Natural killer cell treated with Interleukin-12 subunit alpha and Interleukin-12 subunit beta and Interleukin-15 and Interleukin-18, amount 100 ng/mL, for 72 hours (primary cell): ENCODE data around the gene GAL3ST2. TPM values are rescaled to one million over a fixed set of nuclear protein-coding genes. Genes with fewer than 3 reads are reported as not detected.
"Not testable (repeated sequence)": the region's sequence is repeated elsewhere in the genome, so short reads cannot be mapped to it uniquely, and the experiment has no call there.

Experiments
- ATAC-seq, 2 donors: fragments of 150-1000 bp; cut with Tn5 transposase in 1 of 2; sonication (Bioruptor Pico), chemical (Tn5 transposase) in 1 of 2; 2 replicates each; pipeline ENCODE4 v1.10.0; 2021
- DNase-seq: peaks from one replicate; pipeline ENCODE4 v3.0.0; 2022; ENCODE audit warnings: low spot score
- H3K27ac Mint-ChIP-seq, 2 donors: 1 replicate in 1 of 2; 2 replicates in 1 of 2; pipeline ENCODE4 v1.8.0; 2022; ENCODE audit warnings: mixed read lengths in 2 of 2, mild to moderate bottlenecking in 1 of 2, moderate library complexity in 1 of 2
- H3K27me3 Mint-ChIP-seq, 2 donors: 1 replicate in 1 of 2; 2 replicates in 1 of 2; pipeline ENCODE4 v1.8.0; 2022; ENCODE audit warnings: mixed read lengths in 2 of 2
- H3K36me3 Mint-ChIP-seq: one replicate; pipeline ENCODE4 v1.8.0; 2022; ENCODE audit warnings: mixed read lengths
- H3K4me1 Mint-ChIP-seq, 2 donors: 1 replicate in 1 of 2; 2 replicates in 1 of 2; pipeline ENCODE4 v1.8.0; 2022; ENCODE audit warnings: low read depth in 2 of 2, mixed read lengths in 2 of 2, mild to moderate bottlenecking in 1 of 2
- H3K4me3 Mint-ChIP-seq: one replicate; pipeline ENCODE4 v1.8.0; 2022; ENCODE audit warnings: mixed read lengths
- H3K9me3 Mint-ChIP-seq: 2 replicates; pipeline ENCODE4 v1.8.0; 2022; ENCODE audit warnings: mixed read lengths
- total RNA-seq, 2 donors: library from RNA; stranded (reverse); gene quantifications; one replicate each; pipeline ENCODE4 v1.2.3, GENCODE V29; 2022

The GAL3ST2 gene
- 1 to 10 TPM in 1 of 2 donors, under 1 TPM in 1; 0.83 to 2.8 TPM for total RNA-seq

DNA sequence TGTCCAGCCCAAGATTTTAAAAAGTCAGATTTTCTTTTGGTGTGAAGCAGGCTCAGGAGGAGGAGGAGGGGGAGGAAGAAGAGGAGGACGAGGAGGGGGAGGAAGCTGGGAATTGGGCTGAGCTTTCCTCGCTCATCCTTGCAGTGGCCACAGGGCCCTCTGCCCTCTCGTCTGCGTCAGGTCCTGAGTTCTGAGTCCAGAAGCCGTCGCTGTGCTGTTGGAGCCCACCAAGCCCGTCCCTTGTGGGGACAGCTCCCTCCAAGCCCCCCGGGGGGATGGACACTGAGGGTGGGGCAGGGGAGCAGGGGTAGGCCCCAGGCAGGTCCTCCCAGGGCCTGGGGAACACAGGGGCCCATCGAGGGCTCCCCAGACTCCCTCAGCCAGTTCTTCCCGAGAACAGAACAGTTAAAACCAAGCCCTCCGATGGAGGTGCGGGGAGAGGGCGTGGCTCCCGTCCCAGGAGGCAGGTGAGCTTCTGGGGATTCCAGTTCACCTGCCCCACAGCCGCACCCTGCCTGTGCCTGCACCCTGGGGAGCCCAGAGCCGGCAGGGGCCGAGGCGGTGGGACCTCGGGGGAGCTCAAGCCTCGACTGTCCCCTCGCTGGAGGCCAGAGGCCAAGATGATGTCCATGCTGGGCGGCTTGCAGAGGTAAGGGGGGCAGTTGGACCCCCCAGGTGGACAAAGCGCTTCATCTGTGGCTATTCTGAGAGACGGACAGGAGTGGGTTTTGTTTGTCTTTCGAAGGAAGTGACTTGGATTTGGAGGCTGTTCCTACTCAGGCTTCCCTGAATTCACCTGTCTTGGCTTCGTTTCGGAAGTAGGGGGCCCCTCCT lies at the start of gene GAL3ST2:
TSS of gene GAL3ST2 (plus strand) at position 487 of the 834 bp plus-strand sequence. CDS start at position 621, 134 bp downstream.
- H3K36me3 Mint-ChIP-seq = no peaks in the 10 kb centered on the region
- H3K4me1 Mint-ChIP-seq = peaks cover 7 to 13% of the 10 kb centered on the region in 2 donors
- no peaks in the 10 kb centered on the region for H3K27me3 Mint-ChIP-seq
- H3K27ac Mint-ChIP-seq = no peak within 1 kb of the TSS
- H3K4me3 Mint-ChIP-seq = no peak within 1 kb of the TSS
- ATAC-seq (no peak), DNase-seq (no peak)
- H3K9me3 Mint-ChIP-seq = no peaks in the 10 kb centered on the region

DNA sequence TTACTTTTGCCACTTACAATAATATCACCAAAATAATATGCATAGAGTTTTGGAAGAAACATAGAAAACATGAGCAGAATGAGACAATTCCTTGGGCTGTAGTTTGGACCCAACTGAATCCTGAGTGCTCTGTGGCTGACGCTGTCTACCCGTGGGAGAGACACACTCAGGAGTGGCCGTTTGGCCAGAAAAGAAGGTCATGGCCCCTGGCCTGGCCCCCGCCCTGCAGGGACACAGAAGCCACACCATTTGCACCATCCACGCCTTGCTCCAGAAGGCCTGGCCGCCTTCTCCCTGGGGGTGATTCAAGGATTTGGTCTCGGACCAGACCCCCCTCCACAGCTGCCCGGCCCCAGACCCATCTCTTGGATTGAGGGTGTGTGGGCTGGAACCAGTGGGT lies 48.6 kb upstream of the GAL3ST2 start:
- Mint-ChIP-seq H3K36me3 (no peaks in the 10 kb centered on the region), H3K27me3 (no peaks in the 10 kb centered on the region), H3K27ac (no peak overlapping the region), H3K9me3 (no peaks in the 10 kb centered on the region), H3K4me3 (no peak overlapping the region), H3K4me1 (peaks cover 27 to 28% of the 10 kb centered on the region in 2 donors)
- DNase-seq (no peak), ATAC-seq (no peak)

GRCh38 chr2:241728627-241729026 lies 48.0 kb upstream of the GAL3ST2 start:
- Mint-ChIP-seq H3K4me1 (peaks cover 29 to 31% of the 10 kb centered on the region in 2 donors), H3K27ac (no peak overlapping the region), H3K4me3 (no peak overlapping the region), H3K36me3 (no peaks in the 10 kb centered on the region), H3K9me3 (no peaks in the 10 kb centered on the region), H3K27me3 (no peaks in the 10 kb centered on the region)
- DNase-seq (no peak), ATAC-seq (no peak)

DNA sequence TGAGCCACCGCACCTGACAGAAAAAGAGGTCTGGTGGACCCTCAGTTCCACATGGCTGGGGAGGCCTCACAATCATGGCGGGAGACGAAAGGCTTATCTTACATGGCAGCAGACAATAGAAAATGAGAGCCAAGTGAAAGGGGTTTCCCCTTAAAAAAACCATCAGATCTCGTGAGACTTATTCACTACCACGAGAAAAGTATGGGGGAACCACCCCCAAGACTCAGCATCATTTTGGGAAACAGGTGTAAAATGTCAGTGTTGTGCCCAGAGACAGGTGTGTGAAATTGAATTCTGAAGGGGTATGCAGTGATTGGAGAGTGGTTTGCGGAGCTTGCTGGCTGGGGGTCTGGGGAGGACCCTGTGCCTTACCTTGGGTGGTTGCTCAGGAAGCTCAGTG lies 46.8 kb upstream of the GAL3ST2 start:
- peaks cover 31 to 32% of the 10 kb centered on the region in 2 donors for H3K4me1 Mint-ChIP-seq
- H3K27me3 Mint-ChIP-seq = no peaks in the 10 kb centered on the region
- H3K4me3 Mint-ChIP-seq = peak overlapping the region; percentile 48
- H3K27ac Mint-ChIP-seq = peak overlapping the region in 1 of 2 donors; percentile 76
- no peaks in the 10 kb centered on the region for H3K36me3 Mint-ChIP-seq
- H3K9me3 Mint-ChIP-seq = no peaks in the 10 kb centered on the region
- ATAC-seq (no peak), DNase-seq (no peak)

GRCh38 chr2:241730671-241731293 lies 45.8 kb upstream of the GAL3ST2 start:
- Mint-ChIP-seq H3K27me3 (no peaks in the 10 kb centered on the region), H3K36me3 (no peaks in the 10 kb centered on the region), H3K4me1 (peaks cover 29 to 31% of the 10 kb centered on the region in 2 donors), H3K4me3 (peak overlapping the region; percentile 49), H3K9me3 (no peaks in the 10 kb centered on the region), H3K27ac (peak overlapping the region; percentile 24 to 76)
- ATAC-seq (no peak), DNase-seq (no peak)

DNA sequence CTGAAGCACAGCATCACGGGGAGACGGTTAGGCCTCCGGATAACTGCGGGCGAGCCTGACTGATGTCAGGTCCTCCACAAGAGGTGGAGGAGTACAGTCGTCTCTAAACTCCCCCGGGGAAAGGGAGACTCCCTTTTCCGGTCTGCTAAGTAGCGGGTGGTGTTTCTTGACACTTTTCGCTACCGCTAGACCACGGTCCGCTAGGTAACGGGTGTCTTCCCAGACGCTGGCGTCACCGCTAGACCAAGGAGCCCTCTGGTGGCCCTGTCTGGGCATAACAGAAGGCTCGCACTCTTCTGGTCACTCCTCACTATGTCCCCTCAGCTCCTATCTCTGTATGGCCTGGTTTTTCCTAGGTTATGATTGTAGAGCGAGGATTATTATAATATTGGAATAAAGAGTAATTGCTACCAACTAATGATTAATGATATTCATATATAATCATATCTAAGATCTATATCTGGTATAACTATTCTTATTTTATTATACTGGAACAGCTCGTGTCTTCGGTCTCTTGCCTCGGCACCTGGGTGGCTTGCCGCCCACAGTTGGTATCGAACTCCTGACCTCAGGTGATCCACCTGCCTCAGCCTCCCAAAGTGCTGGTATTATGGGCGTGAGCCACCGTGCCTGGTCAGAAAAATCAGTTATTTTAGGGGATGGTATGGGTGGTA lies 44.0 kb upstream of the GAL3ST2 start:
- not testable (repeated sequence) for ATAC-seq, H3K9me3 Mint-ChIP-seq, H3K27me3 Mint-ChIP-seq, H3K36me3 Mint-ChIP-seq
- Mint-ChIP-seq H3K27ac (peak overlapping the region; percentile 3 to 15), H3K4me3 (peak overlapping the region; percentile 61), H3K4me1 (peaks cover 35 to 40% of the 10 kb centered on the region in 2 donors)
- DNase-seq = peak; percentile 72

DNA sequence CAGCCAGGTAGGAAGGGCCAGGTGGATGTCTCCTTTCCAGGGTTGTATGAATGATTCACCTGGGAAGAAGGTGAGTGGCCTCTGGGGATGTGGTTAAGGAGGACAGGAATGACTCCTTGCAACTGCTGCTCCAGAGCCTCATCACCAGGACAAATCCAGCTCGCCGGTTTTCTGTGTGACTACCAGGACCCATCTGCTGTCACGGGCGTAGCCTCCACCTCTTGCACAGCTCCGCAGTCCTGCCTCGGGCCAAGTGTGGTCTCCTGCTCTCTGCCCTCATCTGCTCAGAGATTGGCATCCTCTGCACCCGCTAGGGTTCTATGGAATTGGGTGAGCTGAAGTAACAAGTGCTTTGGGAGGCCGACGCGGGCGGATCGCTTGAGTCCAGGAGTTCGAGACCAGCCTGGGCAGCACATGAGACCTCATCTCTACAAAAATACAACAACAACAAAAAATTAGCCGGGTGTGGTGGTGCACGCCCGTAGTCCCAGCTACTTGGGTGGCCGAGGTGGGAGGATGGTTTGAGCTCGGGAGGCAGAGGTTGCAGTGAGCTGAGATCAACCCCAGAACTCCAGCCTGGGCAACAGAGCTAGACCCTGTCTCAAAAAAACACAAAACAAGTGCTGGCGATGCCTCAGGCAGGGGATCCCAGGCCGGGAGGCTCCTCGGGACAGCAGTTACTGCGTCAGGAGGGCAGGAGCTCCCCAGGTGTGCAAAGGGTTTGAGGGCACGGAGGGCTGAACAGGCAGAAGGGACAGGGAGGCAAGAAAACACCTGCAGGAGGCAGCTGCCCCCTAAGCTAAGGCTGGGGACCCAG lies 43.0 kb upstream of the GAL3ST2 start:
- H3K9me3 Mint-ChIP-seq = no peaks in the 10 kb centered on the region
- no peak for ATAC-seq
- no peaks in the 10 kb centered on the region for H3K36me3 Mint-ChIP-seq

DNA sequence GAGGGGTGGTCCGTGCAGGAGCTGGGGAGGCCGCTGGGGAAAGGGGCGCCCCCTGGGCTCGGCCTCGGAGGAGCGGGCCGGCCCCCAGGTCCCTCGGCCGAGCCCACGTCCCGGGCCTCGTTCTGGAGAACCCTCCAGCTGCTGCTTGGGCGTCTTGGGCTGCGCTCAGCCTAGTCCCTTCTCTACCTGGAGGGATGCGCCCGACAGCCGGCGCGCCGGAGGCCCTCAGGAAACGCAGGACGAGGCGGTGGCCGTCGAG lies 42.5 kb upstream of the GAL3ST2 start:
- Mint-ChIP-seq H3K4me1 (peaks cover 45 to 51% of the 10 kb centered on the region in 2 donors), H3K4me3 (peak overlapping the region; percentile 61), H3K9me3 (no peaks in the 10 kb centered on the region), H3K27me3 (no peaks in the 10 kb centered on the region), H3K36me3 (no peaks in the 10 kb centered on the region), H3K27ac (no peak overlapping the region)
- no peak for DNase-seq
- ATAC-seq = no peak

More for the DNA sequence above, 43.0 kb upstream of the GAL3ST2 start:
- H3K4me1 Mint-ChIP-seq = peaks cover 39 to 45% of the 10 kb centered on the region in 2 donors
- H3K27ac Mint-ChIP-seq = peak overlapping the region in 1 of 2 donors; percentile 15
- DNase-seq = no peak
- H3K27me3 Mint-ChIP-seq = no peaks in the 10 kb centered on the region
- peak overlapping the region; percentile 61 for H3K4me3 Mint-ChIP-seq

DNA sequence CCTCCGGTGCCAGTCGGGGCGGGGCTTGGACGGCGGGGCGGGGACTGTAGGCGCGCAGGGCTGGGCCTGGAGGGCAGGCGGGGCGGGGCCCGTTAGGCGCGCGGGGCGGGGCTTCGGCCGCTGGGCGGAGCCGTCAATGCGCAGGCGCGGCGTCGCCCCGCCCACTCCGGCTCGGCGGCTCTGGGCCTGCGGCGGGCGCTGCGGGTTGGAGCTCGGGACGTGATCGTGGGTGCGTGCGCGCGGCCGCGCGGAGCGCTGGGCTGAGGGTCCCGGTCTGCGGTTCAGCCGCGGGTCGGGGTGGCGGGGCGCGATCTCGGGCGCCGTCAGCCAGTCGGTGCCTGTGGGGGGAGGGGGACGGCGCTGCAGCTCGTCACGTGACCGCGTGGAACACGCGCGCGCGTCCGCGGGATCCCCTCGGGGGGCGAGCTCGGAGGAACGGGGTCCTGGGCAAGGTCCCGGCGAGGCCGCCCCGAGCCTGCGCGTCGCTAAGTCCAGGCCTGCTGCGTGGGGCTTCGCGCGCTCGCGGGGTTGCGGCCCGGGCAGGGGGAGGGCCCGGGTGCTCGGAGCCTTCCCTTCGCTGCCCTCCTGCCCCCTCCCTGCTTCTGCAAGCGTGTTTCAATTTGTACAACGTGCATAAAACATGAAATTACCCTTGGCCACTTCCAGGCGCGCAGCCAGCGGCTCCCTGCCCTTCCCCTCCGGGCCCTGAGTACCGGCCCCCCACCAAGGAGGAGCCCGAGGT lies 42.0 kb upstream of the GAL3ST2 start, which contains the start of gene D2HGDH:
TSS of gene D2HGDH (plus strand) at position 164 of the 742 bp plus-strand sequence. CDS start 595 bp downstream, outside the sequence.
- H3K4me3 Mint-ChIP-seq = peak within 1 kb of the TSS; percentile 61
- peak within 1 kb of the TSS in 1 of 2 donors; percentile 15 for H3K27ac Mint-ChIP-seq

GRCh38 chr2:241736111-241736510 lies 40.5 kb upstream of the GAL3ST2 start:
- H3K4me3 Mint-ChIP-seq = peak overlapping the region; percentile 56
- H3K27ac Mint-ChIP-seq = peak overlapping the region in 1 of 2 donors; percentile 13
- H3K36me3 Mint-ChIP-seq = no peaks in the 10 kb centered on the region
- no peaks in the 10 kb centered on the region for H3K9me3 Mint-ChIP-seq
- peaks cover 45 to 53% of the 10 kb centered on the region in 2 donors for H3K4me1 Mint-ChIP-seq
- no peak for DNase-seq
- no peaks in the 10 kb centered on the region for H3K27me3 Mint-ChIP-seq
- ATAC-seq = no peak

More for the DNA sequence above, 42.0 kb upstream of the GAL3ST2 start, which contains the start of gene D2HGDH:
- ATAC-seq = peak; percentile 97 to 98
- Mint-ChIP-seq H3K4me1 (peaks cover 48 to 55% of the 10 kb centered on the region in 2 donors), H3K27me3 (no peaks in the 10 kb centered on the region), H3K36me3 (no peaks in the 10 kb centered on the region), H3K9me3 (no peaks in the 10 kb centered on the region)
- peak; percentile 94 for DNase-seq

GRCh38 chr2:241738040-241738686 lies 38.5 kb upstream of the GAL3ST2 start:
- Mint-ChIP-seq H3K27me3 (no peaks in the 10 kb centered on the region), H3K4me3 (no peak overlapping the region), H3K36me3 (no peaks in the 10 kb centered on the region), H3K4me1 (peaks cover 33 to 53% of the 10 kb centered on the region in 2 donors), H3K9me3 (no peaks in the 10 kb centered on the region), H3K27ac (peak overlapping the region in 1 of 2 donors; percentile 82)
- no peak for DNase-seq
- ATAC-seq = no peak

DNA sequence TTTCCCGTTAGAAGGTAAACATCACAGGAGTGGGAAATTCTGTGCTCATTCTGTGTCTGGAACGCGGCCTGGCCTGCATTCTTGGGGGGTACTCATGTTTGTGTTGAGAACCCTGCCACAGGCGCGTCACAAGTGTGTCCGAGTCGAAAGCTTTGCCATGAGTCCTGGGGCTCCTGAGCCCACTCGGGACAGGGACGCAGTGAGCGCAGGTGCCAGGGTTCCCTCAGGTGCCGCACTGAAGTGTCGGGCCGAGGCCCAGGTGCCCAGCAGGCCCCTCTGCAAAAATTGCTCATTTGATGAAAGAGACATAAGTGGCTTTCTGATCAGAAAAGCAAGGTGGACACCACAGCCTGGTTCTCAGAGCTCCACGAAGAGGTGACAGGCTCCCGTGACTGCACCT lies 37.4 kb upstream of the GAL3ST2 start:
- H3K4me1 Mint-ChIP-seq = peaks cover 32 to 54% of the 10 kb centered on the region in 2 donors

More for the DNA sequence above, 37.4 kb upstream of the GAL3ST2 start:
- DNase-seq (no peak), ATAC-seq (no peak)
- Mint-ChIP-seq H3K36me3 (no peaks in the 10 kb centered on the region), H3K27me3 (no peaks in the 10 kb centered on the region), H3K9me3 (no peaks in the 10 kb centered on the region), H3K4me3 (peak overlapping the region; percentile 83), H3K27ac (peak overlapping the region; percentile 89 to 91)
